Spleen (tissue), 7 donors: ENCODE data around the gene INTS4.

Experiments used
- CTCF ChIP-seq, 11 experiments: fragments of 200-600 bp in 7 of 11; fragments of 450-650 bp in 4 of 11; sonication (generic) in 4 of 11; IDR thresholded peaks in 8 of 11; conservative IDR thresholded peaks in 3 of 11; 1 replicate in 7 of 11; 2 replicates in 4 of 11; pipeline versions ENCODE4 v1.4.0 to v1.8.0; 2016 to 2021; ENCODE audit warnings: antibody characterized with exemption in 11 of 11, inconsistent platforms in 4 of 11, mild to moderate bottlenecking in 1 of 11
- POLR2A ChIP-seq, 3 donors: fragments of 450-650 bp; IDR thresholded peaks; one replicate each; pipeline ENCODE4 v1.5.1; 2017; ENCODE audit warnings: antibody characterized with exemption in 3 of 3, mild to moderate bottlenecking in 1 of 3
- POLR2AphosphoS5 ChIP-seq, 3 donors: sonication (generic); formaldehyde crosslinking; IDR thresholded peaks; one replicate each; pipeline ENCODE4 v1.5.1; 2017; ENCODE audit warnings: antibody characterized with exemption in 3 of 3
- donor health status: DM: no; HTN: no; CAD: no; lungs with moderate emphysema.
- donor health status: DM: no; HTN: no; CAD: no.
- donor health status: DM: no; HTN: no; CAD: no.

GRCh38 chr11:77967121-77967520 lies 27.3 kb downstream of the INTS4 start:
- TF ChIP-seq CTCF (IDR thresholded peaks at IDR 0.05 in 8 of 11, conservative IDR thresholded peaks at IDR 0.05 in 3 of 11): no peak
- TF ChIP-seq POLR2AphosphoS5 (IDR thresholded peaks at IDR 0.05): no peak
- TF ChIP-seq POLR2A (IDR thresholded peaks at IDR 0.05): no peak
